CD4-positive, alpha-beta T cell treated with Interleukin-6 at 100 ng/mL for 8 hours (primary cell): Measurements from ENCODE around the gene ST3GAL3.
"Not testable (repeated sequence)": the region's sequence is repeated elsewhere in the genome, so short reads cannot be mapped to it uniquely, and the experiment has no call there.

Experiments used
- DNase-seq: peaks from one replicate; pipeline ENCODE4 v3.0.0-alpha.2; 2020; ENCODE audit warnings: mixed read lengths, low spot score

Gene ST3GAL3

DNA sequence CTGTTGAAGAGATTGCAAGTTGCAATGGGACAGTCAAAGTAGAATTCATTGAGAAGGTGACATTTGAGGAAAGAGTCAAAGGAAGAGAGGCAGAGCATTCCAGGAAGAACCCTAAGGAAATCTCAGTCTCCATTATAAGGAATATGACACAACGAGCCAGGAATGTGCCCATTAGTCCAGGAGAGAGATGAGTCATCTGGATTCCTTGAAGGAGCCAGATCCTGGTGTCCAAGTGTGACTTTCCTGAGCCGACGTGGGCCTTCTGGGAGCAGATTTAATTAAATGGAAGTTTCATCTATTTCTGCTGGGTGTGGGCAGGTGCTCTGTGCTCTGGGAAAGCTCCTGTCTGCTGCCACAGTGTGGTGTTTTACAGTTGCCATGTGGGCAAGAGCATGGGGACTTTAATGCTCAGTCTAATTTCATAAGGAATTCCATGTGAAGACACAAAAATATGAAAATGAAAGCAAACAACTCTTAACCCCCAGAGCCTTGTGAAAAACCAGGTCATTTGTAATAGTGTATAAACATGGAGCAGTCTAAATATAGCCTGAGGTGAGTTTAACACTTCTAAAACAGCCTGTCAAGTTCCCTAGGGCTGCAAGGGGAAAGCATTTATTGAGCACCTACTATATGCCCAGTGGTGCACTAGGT is 114.8 kb downstream of the ST3GAL3 start:
- DNase-seq, result no peak

- DNase-seq, result no peak
These were observed 117.5 kb downstream of the ST3GAL3 start for GRCh38 chr1:43824795-43825194.

DNA sequence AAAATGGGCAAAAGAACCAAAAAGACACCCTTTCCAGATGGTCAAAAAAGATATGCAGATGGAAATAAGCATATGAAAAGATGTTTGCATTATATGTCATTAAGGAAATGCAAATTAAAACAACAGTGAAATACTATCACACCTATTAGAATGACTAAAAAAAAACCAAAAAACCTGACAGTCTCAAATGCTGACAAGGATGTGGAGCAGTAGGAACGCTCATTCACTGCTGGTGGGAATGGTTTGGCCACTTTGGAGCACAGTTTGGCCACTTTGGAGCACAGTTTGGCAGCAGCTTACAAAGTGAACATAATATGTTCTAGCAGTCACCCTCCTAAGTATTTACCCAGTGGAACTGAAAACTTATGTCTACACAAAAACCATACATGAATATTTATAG is 121.2 kb downstream of the ST3GAL3 start:
- no peak for DNase-seq

GRCh38 chr1:43830802-43831201 is 123.5 kb downstream of the ST3GAL3 start:
- no peak for DNase-seq

DNA sequence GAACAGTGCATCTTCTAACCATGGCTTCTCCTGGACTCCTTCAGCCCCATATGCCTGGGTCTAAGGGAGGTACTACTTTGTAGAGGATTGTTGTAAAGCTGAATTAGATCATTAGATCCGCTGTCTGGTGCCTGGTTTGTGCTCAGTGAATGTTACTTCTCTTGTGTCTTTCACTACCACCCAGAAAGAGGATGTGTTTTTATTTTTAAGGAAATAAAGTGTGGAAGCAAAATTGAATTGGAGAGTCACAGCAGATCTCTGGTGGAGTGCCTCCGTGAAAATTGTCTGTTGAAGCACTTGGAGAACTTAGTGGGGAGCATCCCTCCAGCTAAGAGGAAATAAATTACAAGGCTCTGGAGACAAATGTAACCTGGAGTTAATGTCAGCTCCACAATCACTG is 124.5 kb downstream of the ST3GAL3 start:
- no peak for DNase-seq

DNA sequence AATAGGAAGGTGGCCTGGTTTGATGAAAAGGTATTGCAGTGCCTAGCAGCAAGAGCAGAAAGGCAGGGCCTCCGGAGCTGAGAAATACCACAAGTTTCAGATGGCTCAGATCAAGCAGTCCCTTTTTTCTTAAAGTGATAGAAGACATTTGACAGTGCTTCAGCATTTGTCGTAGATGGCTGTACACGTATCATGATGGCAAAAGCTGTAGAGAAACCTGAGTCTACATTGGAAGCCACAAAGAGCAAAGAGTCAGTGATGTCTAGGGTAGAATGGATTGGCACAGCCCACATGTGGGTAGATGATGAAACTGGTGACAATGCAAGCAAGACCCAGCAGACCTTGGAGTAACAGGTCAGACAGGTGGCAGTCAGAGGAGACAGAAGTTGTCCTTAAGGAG is 124.9 kb downstream of the ST3GAL3 start:
- DNase-seq, result no peak

DNA sequence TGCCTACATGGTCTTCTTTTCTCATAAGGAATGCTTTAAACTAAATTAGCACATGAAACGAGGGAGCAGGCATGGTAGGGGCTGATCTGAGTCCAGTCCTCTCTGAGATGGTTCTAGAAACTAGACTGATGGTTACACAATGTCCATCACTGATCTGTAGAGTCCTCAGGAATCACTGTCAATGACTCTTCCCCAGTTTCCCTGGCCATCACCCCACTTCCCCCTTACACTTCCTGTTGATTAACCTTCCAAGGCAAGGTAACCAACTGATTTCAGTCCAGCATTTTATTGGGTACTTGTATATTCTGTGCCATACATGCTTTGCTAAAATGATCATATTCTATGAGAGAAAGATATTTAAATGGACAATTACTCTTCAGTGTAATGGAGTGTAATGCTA is 125.7 kb downstream of the ST3GAL3 start:
- DNase-seq, result no peak

DNA sequence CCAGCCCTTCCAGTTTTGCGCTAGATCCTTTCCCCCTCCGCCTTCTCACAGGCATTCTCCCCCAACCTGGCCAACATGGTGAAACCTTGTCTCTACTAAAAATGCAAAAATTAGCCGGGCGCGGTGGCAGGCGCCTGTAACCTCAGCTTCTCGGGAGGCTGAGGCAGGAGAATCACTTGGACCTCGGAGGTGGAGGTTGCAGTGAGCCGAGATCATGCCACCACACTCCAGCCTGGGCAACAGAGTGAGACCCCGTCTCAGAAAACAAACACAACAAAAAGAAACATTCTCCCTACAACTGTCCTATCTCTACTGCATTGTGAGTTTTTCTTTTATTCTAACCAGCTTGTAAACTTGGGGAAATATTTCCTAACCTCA is 126.6 kb downstream of the ST3GAL3 start:
- not testable (repeated sequence) for DNase-seq

GRCh38 chr1:43834280-43835081 is 127.1 kb downstream of the ST3GAL3 start:
- DNase-seq, result no peak

DNA sequence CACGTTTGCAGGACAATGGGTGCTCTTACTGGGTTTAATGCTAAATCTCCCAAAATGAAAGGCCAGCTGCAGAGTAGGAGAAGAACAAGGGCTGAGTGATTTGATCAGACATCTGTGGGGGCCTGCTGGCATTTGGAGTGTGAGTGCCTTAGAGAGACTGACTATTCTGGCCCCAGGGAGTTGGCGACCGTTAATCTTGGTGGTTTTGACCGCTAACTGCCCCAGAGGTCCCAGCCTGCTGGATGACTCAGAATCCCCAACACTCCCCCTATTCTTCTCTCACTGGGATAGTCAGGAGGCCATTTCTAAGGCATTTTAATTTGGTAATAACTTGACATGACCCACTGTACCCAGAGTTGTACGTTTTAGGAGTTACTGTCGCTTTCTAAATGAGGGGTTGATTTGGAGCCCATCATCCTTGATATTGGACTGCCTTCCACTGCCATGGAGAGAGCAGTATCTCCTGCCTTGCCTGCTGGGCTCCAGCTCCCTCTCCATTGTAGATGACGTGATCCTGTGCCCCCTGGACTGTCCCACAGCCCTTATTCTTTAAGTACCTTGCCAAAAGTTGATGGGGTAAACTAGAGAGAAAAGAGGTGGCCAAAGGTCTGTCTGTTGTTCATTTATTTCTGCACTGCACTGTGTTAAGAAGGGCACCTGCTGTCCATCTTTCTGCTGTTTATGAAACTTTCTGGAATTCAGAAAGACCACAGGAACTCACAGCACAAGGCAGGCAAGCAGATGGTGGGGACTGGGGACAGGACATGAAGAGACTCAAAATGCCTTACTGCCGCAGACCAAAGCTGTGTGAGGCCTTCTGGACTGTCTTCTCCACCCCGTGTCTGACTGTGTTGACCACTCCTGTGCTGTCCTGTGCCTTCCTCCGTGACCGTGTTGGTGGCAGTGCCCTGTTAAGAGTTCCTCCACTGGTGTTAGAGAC is 128.0 kb downstream of the ST3GAL3 start:
- no peak for DNase-seq

GRCh38 chr1:43836267-43836951 is 129.1 kb downstream of the ST3GAL3 start:
- DNase-seq, result peak; percentile 66

GRCh38 chr1:43839056-43839455 is 131.7 kb downstream of the ST3GAL3 start:
- DNase-seq, result no peak

DNA sequence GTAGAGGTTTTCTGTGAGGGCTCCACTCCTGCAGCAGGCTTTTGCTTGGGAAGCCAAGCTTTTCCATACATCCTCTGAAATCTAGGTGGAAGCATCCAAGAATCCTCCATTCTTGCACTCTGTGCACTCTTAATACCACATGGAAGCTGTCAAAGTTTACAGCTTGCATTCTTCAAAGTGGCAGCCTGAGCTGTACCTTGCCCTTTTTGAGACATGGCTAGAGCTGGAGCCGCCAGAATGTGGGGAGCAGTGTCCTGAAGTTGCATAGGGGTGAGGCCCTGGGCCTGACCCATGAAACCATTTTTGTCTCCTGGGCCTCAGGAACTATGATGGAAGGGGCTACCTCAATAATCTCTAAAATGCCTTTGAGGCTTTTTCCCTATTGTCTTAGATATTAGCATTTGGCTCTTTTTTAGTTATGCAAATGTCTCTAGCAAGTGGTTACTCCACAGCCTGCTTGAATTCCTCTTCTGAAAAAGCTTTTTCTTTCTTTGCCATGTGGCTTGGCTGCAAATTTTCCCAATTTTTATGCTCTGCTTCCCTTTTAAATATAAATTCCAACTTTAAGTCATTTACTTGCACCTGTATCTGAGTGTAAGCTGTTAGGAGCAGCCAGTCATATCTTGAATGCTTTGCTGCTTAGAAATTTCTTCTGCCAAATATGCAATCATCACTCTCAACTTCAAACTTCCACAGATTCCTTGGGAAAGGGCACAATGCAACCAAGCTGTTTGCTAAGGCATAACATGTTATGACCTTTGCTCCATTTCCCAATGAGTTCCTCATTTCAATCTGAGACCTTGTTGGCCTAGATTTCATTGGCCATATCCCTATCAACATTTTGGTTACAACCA is 134.2 kb downstream of the ST3GAL3 start:
- no peak for DNase-seq

DNA sequence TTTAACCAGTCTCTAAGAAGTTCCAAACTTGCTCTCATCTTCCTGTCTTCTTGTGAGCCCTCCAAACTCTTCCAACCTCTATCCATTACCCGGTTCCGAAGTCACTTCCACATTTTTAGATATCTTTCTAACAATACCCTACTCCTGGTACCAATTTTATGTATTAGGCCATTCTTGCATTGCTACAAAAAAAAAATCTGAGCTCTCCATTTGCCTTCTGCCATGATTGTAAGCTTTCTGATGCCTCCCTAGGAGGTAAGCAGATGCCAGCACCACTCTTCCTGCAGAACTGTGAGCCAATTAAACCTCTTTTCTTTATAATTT is 134.8 kb downstream of the ST3GAL3 start:
- no peak for DNase-seq

DNA sequence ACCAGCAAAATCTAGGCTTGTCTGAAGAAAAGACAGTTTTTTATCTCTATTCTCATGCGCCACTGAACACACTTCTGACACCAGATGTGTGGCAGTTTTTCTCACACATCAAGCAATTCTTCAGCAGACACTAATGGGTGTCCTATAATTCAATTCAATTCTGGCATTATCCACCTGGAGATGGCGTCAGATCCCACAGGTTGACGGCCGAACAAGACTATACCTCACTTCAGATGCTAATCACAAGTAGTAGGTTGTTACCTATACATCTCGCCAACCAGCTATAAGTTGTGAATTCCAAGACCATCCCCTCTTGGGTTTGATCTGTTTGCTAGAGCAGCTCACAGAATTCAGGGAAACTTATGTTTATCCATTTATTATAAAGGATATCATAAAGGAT is 136.3 kb downstream of the ST3GAL3 start:
- DNase-seq, result no peak

DNA sequence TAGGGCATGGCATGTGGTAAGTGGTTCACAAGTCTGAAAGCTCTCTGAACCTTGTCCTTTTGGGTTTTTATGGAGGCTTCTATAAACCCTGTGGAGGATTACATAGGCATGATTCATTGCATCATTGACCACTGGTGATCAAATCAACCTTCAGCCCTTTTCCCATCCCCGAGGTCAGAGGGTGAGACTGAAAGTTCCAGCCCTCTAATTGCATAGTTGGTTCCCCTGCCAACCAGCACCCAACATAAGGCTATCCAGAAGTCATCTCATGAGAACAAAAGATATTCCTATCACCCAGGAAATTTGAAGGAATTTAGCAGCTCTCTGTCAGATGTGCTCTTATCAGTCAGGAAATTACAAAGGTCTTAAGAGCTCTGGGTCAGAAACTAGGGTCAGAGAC is 136.8 kb downstream of the ST3GAL3 start:
- no peak for DNase-seq

- DNase-seq, result no peak
These were observed 140.0 kb downstream of the ST3GAL3 start for GRCh38 chr1:43847290-43847689.

DNA sequence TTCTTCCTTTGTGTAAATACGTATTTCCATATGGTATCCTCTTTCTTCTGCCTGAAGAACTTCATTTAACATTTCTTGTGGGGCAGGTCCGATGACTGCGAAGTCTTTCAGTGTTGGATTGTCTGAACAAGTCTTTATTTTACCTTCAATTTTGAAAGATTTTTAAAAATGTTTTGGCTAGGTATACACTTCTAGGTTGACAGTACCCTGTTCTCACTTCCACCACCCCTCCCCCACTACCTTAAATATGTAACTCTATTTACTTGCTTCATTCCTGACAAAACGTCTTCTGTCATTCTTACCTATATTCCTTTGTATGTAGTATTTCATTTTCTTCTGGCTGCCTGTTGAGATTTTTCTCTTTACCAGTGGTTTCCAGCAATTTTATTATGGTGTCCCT is 140.5 kb downstream of the ST3GAL3 start:
- DNase-seq, result no peak

GRCh38 chr1:43849670-43850069 is 142.3 kb downstream of the ST3GAL3 start:
- DNase-seq, result no peak

- no peak for DNase-seq
These were observed 143.4 kb downstream of the ST3GAL3 start for GRCh38 chr1:43850591-43851233.
